Fibroblast of villous mesenchyme (primary cell): ENCODE data around the gene NOL4L. TPM values are rescaled to one million over a fixed set of nuclear protein-coding genes. Genes with fewer than 3 reads are reported as not detected.

Experiments
- DNase-seq: peaks from one replicate; pipeline ENCODE4 v3.0.0-alpha.2; 2010; ENCODE audit warnings: low read depth
- H3K4me3 ChIP-seq: 2 replicates; pipeline ENCODE4 v1.5.1; 2011; ENCODE audit warnings: low read depth, mild to moderate bottlenecking, low read length
- CTCF ChIP-seq: IDR thresholded peaks from 2 replicates; pipeline ENCODE4 v1.5.1; 2012; ENCODE audit warnings: low read depth, mild to moderate bottlenecking, low read length; ENCODE audit not compliant: insufficient read depth
- total RNA-seq: library from RNA; depleted of rRNA; stranded (reverse); fragments of >200 nt; gene quantifications from 2 replicates; pipeline ENCODE4 v1.2.3, GENCODE V29; 2012

NOL4L gene, protein sequence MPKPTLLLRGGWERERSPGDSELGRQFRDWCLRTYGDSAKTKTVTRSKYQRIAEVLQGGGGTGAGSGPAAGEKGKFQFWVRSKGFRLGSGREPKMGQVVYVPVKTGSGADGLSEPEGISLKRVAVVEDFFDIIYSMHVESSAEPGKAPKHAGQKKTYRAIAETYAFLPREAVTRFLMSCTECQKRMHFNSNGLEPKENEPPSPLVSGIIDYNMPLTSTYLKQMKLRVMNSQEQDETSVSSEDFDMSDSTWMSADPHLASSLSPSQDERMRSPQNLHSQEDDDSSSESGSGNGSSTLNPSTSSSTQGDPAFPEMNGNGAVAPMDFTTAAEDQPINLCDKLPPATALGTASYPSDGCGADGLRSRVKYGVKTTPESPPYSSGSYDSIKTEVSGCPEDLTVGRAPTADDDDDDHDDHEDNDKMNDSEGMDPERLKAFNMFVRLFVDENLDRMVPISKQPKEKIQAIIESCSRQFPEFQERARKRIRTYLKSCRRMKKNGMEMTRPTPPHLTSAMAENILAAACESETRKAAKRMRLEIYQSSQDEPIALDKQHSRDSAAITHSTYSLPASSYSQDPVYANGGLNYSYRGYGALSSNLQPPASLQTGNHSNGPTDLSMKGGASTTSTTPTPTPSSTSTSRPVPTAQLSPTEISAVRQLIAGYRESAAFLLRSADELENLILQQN
- total RNA-seq, result 9.9 and 10.6 TPM in 2 replicates

DNA sequence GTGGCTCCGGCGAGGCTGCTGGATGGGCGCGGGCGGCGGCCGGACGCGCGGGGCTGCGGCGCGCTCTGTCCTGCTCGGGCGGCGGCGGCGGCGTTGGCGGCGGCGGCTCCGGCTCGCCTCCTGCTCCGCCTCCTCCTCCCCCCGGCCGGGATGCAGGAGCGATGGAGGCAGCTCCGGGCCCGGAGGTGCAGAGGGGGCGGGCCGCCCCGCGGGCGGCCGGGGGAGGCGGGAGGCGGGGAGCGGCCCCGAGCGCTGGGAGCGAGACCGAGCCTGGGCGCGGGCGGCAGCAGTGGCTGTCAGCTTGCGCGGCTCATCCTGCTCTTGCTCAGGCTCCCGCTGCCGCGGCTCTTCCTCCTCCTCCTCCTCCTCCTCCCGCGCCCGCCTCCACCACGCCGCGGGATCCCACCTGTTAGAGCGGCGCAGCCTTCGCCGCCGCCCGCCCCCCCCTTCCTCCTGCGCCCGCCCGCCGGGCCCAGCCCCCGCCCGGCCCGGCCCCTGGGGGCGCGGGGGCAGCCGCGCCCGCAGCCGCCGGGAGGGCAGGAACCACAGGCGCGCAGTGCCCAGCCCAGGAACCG, at the start of gene NOL4L:
Gene NOL4L (minus strand): TSS at position 323 of the 575 bp plus-strand sequence. CDS start 443 bp downstream, outside the sequence.
- DNase-seq, result peak; percentile 22
- peak within 1 kb of the TSS; percentile 67 for H3K4me3 ChIP-seq
- no peak for TF ChIP-seq CTCF

- DNase-seq, result no peak
- no peak for TF ChIP-seq CTCF
- no peak overlapping the region for H3K4me3 ChIP-seq
These were observed 49.1 kb upstream of the NOL4L start for GRCh38 chr20:32634041-32634805.

DNA sequence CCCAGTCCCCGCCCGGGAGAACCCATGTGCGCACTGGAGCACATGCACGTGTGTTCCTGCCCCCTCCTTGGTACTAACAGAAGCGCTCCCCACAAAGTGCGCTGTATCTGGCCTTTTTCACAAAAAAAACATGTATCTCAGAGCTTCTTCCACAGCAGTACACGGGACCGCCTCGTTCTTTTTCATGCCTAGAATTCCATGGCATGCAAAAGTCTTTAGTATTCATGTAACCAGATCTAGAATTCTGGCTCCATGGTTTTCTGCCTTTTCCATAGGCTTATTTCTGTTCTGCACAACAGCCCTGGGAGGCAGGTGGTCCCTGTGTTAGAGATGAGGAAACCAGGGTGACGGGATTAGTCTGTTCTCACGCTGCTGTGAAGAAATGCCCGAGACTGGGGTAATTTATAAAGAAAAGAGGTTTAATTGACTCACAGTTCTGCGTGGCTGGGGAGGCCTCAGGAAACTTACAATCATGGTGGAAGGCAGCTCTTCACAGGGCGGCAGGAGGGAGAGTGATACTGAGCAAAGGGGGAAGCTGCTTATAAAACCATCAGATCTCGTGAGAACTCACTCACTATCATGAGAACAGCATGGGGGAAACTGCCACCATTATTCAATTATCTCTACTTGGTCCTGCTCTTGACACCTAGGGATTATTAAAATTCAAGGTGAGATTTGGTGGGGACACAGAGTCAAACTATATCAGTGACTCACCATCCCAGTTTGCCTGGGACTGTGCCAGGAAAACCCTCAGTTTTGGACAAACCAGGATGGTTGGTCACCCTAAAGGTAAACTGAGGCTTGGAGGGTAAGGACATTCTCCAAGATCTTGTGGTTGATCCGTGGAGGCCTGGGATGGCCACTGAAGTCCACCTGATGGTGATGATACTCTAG, 47.6 kb upstream of the NOL4L start:
- H3K4me3 ChIP-seq, result no peak overlapping the region
- DNase-seq, result no peak
- TF ChIP-seq CTCF, result no peak

- no peak for TF ChIP-seq CTCF
These were observed 46.9 kb upstream of the NOL4L start for GRCh38 chr20:32631933-32632460.

DNA sequence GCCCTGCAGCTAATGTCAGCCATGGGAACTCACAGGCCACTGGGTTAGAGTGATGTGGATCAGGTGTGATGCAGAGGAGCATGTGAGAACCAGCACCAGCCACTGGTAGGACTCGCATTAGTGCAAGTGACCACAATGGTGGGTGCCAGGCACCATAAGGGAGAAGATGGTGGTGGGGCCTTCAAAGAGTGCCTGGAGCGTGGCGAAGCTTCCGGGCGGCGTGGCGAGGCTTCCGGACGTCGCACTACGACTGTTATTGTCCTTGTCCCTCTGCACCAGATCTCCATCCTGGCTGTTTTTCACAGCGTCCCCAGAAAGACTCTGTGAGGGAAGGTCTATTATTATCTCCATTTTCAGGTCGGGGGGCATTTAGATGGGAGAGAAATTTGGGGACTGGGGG, 44.7 kb upstream of the NOL4L start:
- H3K4me3 ChIP-seq, result no peak overlapping the region
- DNase-seq, result no peak
- no peak for TF ChIP-seq CTCF

More at GRCh38 chr20:32631933-32632460, 46.9 kb upstream of the NOL4L start:
- no peak for DNase-seq
- no peak overlapping the region for H3K4me3 ChIP-seq
